Transverse colon (tissue), 3 donors: ENCODE data around the gene MIP.

Source experiments
- CTCF ChIP-seq, 5 experiments: fragments of 200-600 bp in 3 of 5; fragments of 450-650 bp in 2 of 5; sonication (generic) in 3 of 5; IDR thresholded peaks; 1 replicate in 2 of 5; 2 replicates in 3 of 5; pipeline ENCODE4 v1.5.1; 2016 to 2017; ENCODE audit warnings: antibody characterized with exemption in 5 of 5, inconsistent platforms in 3 of 5, mild to moderate bottlenecking in 2 of 5, moderate library complexity in 1 of 5
- POLR2A ChIP-seq: fragments of 450-650 bp; IDR thresholded peaks from one replicate; pipeline ENCODE4 v1.6.1; 2016; ENCODE audit warnings: antibody characterized with exemption, mild to moderate bottlenecking, moderate library complexity

GRCh38 chr12:56488041-56488955 lies 33.8 kb upstream of the MIP start, which contains the start of gene GLS2:
- TF ChIP-seq POLR2A (no peak), CTCF (IDR thresholded peaks at IDR 0.05) (no peak)
